Measurements from ENCODE around the gene CPHXL.

- TF ChIP-seq CTCF (IDR thresholded peaks at IDR 0.05): no peak
- TF ChIP-seq POLR2AphosphoS5 (IDR thresholded peaks at IDR 0.05; ENCODE audit: low read depth, low read length): no peak
- no peak for TF ChIP-seq SIN3A (IDR thresholded peaks at IDR 0.05; ENCODE audit: borderline replicate concordance, insufficient read depth, low read depth, low read length)
Measured at GRCh38 chr16:75676909-75677308, 49.4 kb downstream of the CPHXL start, which contains the start of gene CPHXL2.
